GM21367 (cell line): ENCODE measurements around the gene ARHGAP5.

Source experiments
- ATAC-seq: cut with Tn5 transposase; IDR thresholded peaks from one replicate; pipeline ENCODE4 v1.9.1; 2021; ENCODE audit not compliant: unreplicated experiment

Gene ARHGAP5

DNA sequence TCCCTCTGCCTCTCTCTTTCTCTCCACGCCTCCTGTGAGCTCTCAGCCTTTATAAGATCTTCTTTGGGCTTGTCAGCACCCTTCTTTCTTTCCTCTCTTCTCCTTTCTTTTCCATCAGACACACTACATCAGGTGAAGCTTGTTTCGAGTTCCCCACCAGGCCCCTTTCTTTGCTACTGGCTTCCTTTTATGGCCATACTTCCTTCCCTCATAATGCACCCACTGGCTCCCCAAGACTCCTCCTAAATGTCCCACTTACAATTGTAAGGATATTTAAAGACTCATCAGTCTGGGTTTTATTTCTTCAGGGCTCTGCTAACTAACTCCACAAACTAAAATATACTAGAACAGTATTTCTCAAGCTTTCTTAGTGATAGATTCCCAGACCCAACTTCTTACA lies 129.4 kb downstream of the ARHGAP5 start:
- ATAC-seq: no peak

DNA sequence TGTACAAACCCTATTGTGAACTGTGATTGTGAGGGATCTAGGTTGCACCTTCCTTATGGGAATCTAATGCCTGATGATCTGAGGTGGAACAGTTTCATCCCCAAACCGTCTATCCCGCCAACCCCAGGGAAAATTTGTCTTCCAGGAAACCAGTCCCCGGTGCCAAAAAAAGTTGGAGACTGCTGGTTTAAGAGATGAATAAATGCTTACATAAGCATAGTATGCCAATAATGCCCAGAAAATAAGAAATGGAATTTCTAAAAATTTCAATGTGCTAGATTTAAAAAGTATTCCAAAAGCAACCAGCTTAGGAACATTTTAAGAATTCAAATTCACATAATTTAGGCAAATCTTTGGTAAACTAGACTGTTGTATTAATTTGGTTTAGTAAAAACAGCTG lies 131.4 kb downstream of the ARHGAP5 start:
- no peak for ATAC-seq
